H1 (cell line): ENCODE measurements around the gene PATE2.

Source experiments
- CEBPB ChIP-seq: IDR thresholded peaks from 2 replicates; pipeline ENCODE4 v1.6.1; 2012; ENCODE audit warnings: low read depth, low read length
- CHD2 ChIP-seq: IDR thresholded peaks from 2 replicates; pipeline ENCODE4 v1.6.1; 2012; ENCODE audit warnings: low read length, improper control_type of control experiment
- EP300 ChIP-seq, 2 experiments: IDR thresholded peaks; 1 replicate in 1 of 2; 2 replicates in 1 of 2; pipeline ENCODE4 v1.6.1; 2011 to 2012; ENCODE audit warnings: low read depth in 2 of 2, low read length in 2 of 2, mild to moderate bottlenecking in 2 of 2, borderline replicate concordance in 1 of 2, inconsistent platforms in 1 of 2, moderate library complexity in 1 of 2
- EZH2 ChIP-seq: fragments of 200-600 bp; sonication (generic); IDR thresholded peaks from 2 replicates; pipeline ENCODE4 v1.7.1; 2012; ENCODE audit warnings: low read depth, mild to moderate bottlenecking, moderate library complexity, low read length, inconsistent platforms; ENCODE audit not compliant: severe bottlenecking
- HDAC6 ChIP-seq: IDR thresholded peaks from one replicate; pipeline ENCODE4 v1.7.1; 2012; ENCODE audit warnings: low read depth, mild to moderate bottlenecking, inconsistent platforms, low read length, moderate library complexity
- JUND ChIP-seq: IDR thresholded peaks from 2 replicates; pipeline ENCODE4 v1.6.1; 2011; ENCODE audit warnings: mild to moderate bottlenecking, improper control_type of control experiment, low read length
- POLR2A ChIP-seq, 2 experiments: IDR thresholded peaks; 1 replicate in 1 of 2; 2 replicates in 1 of 2; pipeline ENCODE4 v1.6.1; 2011; ENCODE audit warnings: low read depth in 2 of 2, low read length in 2 of 2, mild to moderate bottlenecking in 2 of 2; ENCODE audit errors: control extremely low read depth in 1 of 2
- RXRA ChIP-seq: IDR thresholded peaks from 2 replicates; pipeline ENCODE4 v1.6.1; 2011; ENCODE audit warnings: low read depth, mild to moderate bottlenecking, low read length, moderate library complexity; ENCODE audit not compliant: insufficient read depth
- SIN3A ChIP-seq, 2 experiments: IDR thresholded peaks in 1 of 2; conservative IDR thresholded peaks in 1 of 2; 2 replicates each; pipeline ENCODE4 v1.6.1; 2011 to 2012; ENCODE audit warnings: low read length in 2 of 2, improper control_type of control experiment in 1 of 2, low read depth in 1 of 2, mild to moderate bottlenecking in 1 of 2
- SP1 ChIP-seq: IDR thresholded peaks from 2 replicates; pipeline ENCODE4 v1.6.1; 2011; ENCODE audit warnings: low read depth, low read length
- SP2 ChIP-seq: IDR thresholded peaks from 2 replicates; pipeline ENCODE4 v1.6.1; 2012; ENCODE audit warnings: mild to moderate bottlenecking, low read length, inconsistent platforms
- TAF1 ChIP-seq: IDR thresholded peaks from 2 replicates; pipeline ENCODE4 v1.6.1; 2011; ENCODE audit warnings: mild to moderate bottlenecking, low read depth, low read length
- TF ChIP-seq, protein P1 (sequence below), 3 experiments: IDR thresholded peaks; 1 replicate in 2 of 3; 2 replicates in 1 of 3; pipeline versions ENCODE4 v1.5.1 to v1.6.1; 2011; ENCODE audit warnings: low read length in 3 of 3, mild to moderate bottlenecking in 3 of 3, inconsistent platforms in 2 of 3, low read depth in 1 of 3, moderate library complexity in 1 of 3; ENCODE audit not compliant: insufficient read depth in 1 of 3; ENCODE audit errors: control extremely low read depth in 1 of 3
- TF ChIP-seq, protein P2 (sequence below): IDR thresholded peaks from 2 replicates; pipeline ENCODE4 v1.6.1; 2012; ENCODE audit warnings: inconsistent platforms

DNA sequence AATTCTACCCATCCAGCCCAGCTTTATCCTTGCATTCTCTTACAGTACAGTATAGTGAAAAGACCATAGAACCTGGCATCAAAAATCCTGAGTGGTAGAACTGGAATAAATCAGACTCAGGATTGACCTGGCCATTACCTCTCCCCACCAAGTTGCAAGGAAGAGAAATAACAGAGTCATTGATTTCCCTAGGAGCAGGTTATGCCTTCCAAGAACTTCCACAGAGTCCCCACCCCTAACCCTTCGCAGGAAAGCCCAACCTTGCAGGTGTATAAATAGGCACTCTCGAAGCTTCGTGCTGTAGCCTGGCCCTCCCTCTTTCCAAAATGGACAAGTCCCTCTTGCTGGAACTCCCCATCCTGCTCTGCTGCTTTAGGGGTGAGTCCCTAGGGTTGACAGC, 32.6 kb downstream of the PATE2 start, which contains the start of gene PATE1:
- TF ChIP-seq CEBPB: no peak
- no peak for TF ChIP-seq SP2
- TF ChIP-seq EZH2: no peak
- TF ChIP-seq, protein P1, sequence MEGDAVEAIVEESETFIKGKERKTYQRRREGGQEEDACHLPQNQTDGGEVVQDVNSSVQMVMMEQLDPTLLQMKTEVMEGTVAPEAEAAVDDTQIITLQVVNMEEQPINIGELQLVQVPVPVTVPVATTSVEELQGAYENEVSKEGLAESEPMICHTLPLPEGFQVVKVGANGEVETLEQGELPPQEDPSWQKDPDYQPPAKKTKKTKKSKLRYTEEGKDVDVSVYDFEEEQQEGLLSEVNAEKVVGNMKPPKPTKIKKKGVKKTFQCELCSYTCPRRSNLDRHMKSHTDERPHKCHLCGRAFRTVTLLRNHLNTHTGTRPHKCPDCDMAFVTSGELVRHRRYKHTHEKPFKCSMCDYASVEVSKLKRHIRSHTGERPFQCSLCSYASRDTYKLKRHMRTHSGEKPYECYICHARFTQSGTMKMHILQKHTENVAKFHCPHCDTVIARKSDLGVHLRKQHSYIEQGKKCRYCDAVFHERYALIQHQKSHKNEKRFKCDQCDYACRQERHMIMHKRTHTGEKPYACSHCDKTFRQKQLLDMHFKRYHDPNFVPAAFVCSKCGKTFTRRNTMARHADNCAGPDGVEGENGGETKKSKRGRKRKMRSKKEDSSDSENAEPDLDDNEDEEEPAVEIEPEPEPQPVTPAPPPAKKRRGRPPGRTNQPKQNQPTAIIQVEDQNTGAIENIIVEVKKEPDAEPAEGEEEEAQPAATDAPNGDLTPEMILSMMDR (IDR thresholded peaks at IDR 0.05; ENCODE audit: control extremely low read depth in 1 of 3, insufficient read depth in 1 of 3, low read depth in 1 of 3, low read length in 3 of 3): no peak
- TF ChIP-seq HDAC6: no peak
- TF ChIP-seq SP1: no peak
- no peak for TF ChIP-seq POLR2A (IDR thresholded peaks at IDR 0.05; ENCODE audit: control extremely low read depth in 1 of 2, low read depth in 2 of 2, low read length in 2 of 2)
- TF ChIP-seq, protein P2, sequence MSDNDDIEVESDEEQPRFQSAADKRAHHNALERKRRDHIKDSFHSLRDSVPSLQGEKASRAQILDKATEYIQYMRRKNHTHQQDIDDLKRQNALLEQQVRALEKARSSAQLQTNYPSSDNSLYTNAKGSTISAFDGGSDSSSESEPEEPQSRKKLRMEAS: no peak
- TF ChIP-seq RXRA: no peak
- TF ChIP-seq EP300 (IDR thresholded peaks at IDR 0.05; ENCODE audit: borderline replicate concordance in 1 of 2, low read depth in 2 of 2, low read length in 2 of 2): no peak
- TF ChIP-seq CHD2: no peak
- TF ChIP-seq TAF1: no peak
- no peak for TF ChIP-seq JUND
- no peak for TF ChIP-seq SIN3A (conservative IDR thresholded peaks at IDR 0.05 in 1 of 2, IDR thresholded peaks at IDR 0.05 in 1 of 2; ENCODE audit: low read depth in 1 of 2, low read length in 2 of 2)
